22Rv1 (cell line): ENCODE measurements around the gene OR5C1.

Experiments
- H3K27ac ChIP-seq: fragments of 450-650 bp; 2 replicates; pipeline ENCODE4 v1.5.1; 2017
- CTCF ChIP-seq: fragments of 450-650 bp; IDR thresholded peaks from 2 replicates; pipeline ENCODE4 v1.5.1; 2017; ENCODE audit warnings: mild to moderate bottlenecking
- ZFX ChIP-seq: fragments of 450-650 bp; IDR thresholded peaks from 2 replicates; pipeline ENCODE4 v1.6.1; 2017; ENCODE audit warnings: antibody characterized with exemption, borderline replicate concordance

OR5C1 gene

GRCh38 chr9:122812736-122813135 lies 24.0 kb downstream of the OR5C1 start:
- TF ChIP-seq CTCF (no peak), ZFX (no peak)
- H3K27ac ChIP-seq = no peak overlapping the region

- H3K27ac ChIP-seq = no peak overlapping the region
- TF ChIP-seq ZFX = no peak
- no peak for TF ChIP-seq CTCF
Observed at GRCh38 chr9:122814545-122814944, 25.8 kb downstream of the OR5C1 start.

- H3K27ac ChIP-seq = no peak overlapping the region
- TF ChIP-seq CTCF (no peak), ZFX (no peak)
Observed at GRCh38 chr9:122815544-122815943, 26.8 kb downstream of the OR5C1 start.

- no peak for TF ChIP-seq ZFX
- no peak for TF ChIP-seq CTCF
- H3K27ac ChIP-seq = no peak overlapping the region
Observed at GRCh38 chr9:122816163-122816867, 27.6 kb downstream of the OR5C1 start.

GRCh38 chr9:122819326-122819725 lies 30.6 kb downstream of the OR5C1 start:
- TF ChIP-seq ZFX = no peak
- H3K27ac ChIP-seq = no peak overlapping the region

- TF ChIP-seq ZFX = no peak
- TF ChIP-seq CTCF = no peak
Observed at GRCh38 chr9:122819791-122820489, 31.2 kb downstream of the OR5C1 start.

GRCh38 chr9:122820490-122820845 lies 31.7 kb downstream of the OR5C1 start:
- TF ChIP-seq CTCF (no peak), ZFX (no peak)
- no peak overlapping the region for H3K27ac ChIP-seq

More at GRCh38 chr9:122819791-122820489, 31.2 kb downstream of the OR5C1 start:
- H3K27ac ChIP-seq = no peak overlapping the region
